Gastrocnemius medialis (tissue), 4 donors: ENCODE measurements around the gene PCED1B. TPM values are rescaled to one million over a fixed set of nuclear protein-coding genes. Genes with fewer than 3 reads are reported as not detected.

Experiments used
- ATAC-seq, 2 donors: fragments of 150-250 bp; one replicate each; pipeline ENCODE4 v1.9.1; 2016
- DNase-seq, 2 donors: peaks; one replicate each; pipeline ENCODE4 v3.0.0-alpha.2; 2019
- H3K27ac ChIP-seq, 4 donors: fragments of 200-600 bp; sonication (generic); 1 replicate in 1 of 4; 2 replicates in 3 of 4; pipeline ENCODE4 v1.5.1; 2016 to 2018; ENCODE audit warnings: mild to moderate bottlenecking in 2 of 4, moderate library complexity in 1 of 4
- H3K27me3 ChIP-seq, 3 donors: fragments of 200-600 bp; sonication (generic) in 2 of 3; 1 replicate in 1 of 3; 2 replicates in 2 of 3; pipeline versions ENCODE4 v1.5.1 to v1.6.0; 2016 to 2019; ENCODE audit warnings: mild to moderate bottlenecking in 1 of 3, moderate library complexity in 1 of 3
- H3K36me3 ChIP-seq, 2 donors: fragments of 200-600 bp; sonication (generic) in 1 of 2; one replicate each; pipeline ENCODE4 v1.5.1; 2017 to 2018
- H3K4me1 ChIP-seq, 2 donors: fragments of 200-600 bp; sonication (generic) in 1 of 2; one replicate each; pipeline ENCODE4 v1.5.1; 2016 to 2017; ENCODE audit warnings: mild to moderate bottlenecking in 2 of 2
- H3K4me3 ChIP-seq, 4 donors: fragments of 200-600 bp; sonication (generic) in 3 of 4; 1 replicate in 1 of 4; 2 replicates in 3 of 4; pipeline ENCODE4 v1.5.1; 2016 to 2019; ENCODE audit warnings: mild to moderate bottlenecking in 2 of 4
- H3K9me3 ChIP-seq, 3 donors: fragments of 200-600 bp; sonication (generic) in 2 of 3; 1 replicate in 1 of 3; 2 replicates in 2 of 3; pipeline ENCODE4 v1.5.1; 2016 to 2019
- CTCF ChIP-seq, 5 experiments: fragments of 450-650 bp in 3 of 5; fragments of 200-600 bp in 2 of 5; sonication (generic) in 2 of 5; IDR thresholded peaks in 4 of 5; conservative IDR thresholded peaks in 1 of 5; 1 replicate in 4 of 5; 2 replicates in 1 of 5; pipeline ENCODE4 v1.5.1; 2016 to 2019; ENCODE audit warnings: antibody characterized with exemption in 5 of 5, mild to moderate bottlenecking in 3 of 5, moderate library complexity in 3 of 5
- POLR2A ChIP-seq, 2 donors: fragments of 450-650 bp; IDR thresholded peaks; one replicate each; pipeline ENCODE4 v1.6.1; 2017; ENCODE audit warnings: antibody characterized with exemption in 2 of 2, mild to moderate bottlenecking in 2 of 2, moderate library complexity in 2 of 2
- in situ Hi-C, 4 donors: fragments of 200-750 bp; cut with MboI; loops; one replicate each; pipeline versions ENCODE4 v1.15.0 to v1.8.0; 2017; ENCODE audit warnings: low sequenced_read_pairs in 4 of 4
- intact Hi-C: fragments of 100-400 bp; cut with DNase I; formaldehyde crosslinking; loops from one replicate; pipeline ENCODE4 v1.15.1; 2023; ENCODE audit warnings: low total_unique reads
- total RNA-seq, 4 donors: library from RNA; depleted of rRNA; stranded (reverse); fragments of >200 nt; gene quantifications; one replicate each; pipeline versions ENCODE4 v1.1.0 to v1.2.3, GENCODE V29; 2016

PCED1B gene
- total RNA-seq, 4 donors from 2014 or later: 0.36 to 0.55 (median 0.47) TPM; not detected in 1

GRCh38 chr12:47268501-47269454, 189.4 kb downstream of the PCED1B start:
- H3K4me3 ChIP-seq: no peak overlapping the region
- in situ Hi-C loops: no loop called here
- ATAC-seq: no peak

DNA sequence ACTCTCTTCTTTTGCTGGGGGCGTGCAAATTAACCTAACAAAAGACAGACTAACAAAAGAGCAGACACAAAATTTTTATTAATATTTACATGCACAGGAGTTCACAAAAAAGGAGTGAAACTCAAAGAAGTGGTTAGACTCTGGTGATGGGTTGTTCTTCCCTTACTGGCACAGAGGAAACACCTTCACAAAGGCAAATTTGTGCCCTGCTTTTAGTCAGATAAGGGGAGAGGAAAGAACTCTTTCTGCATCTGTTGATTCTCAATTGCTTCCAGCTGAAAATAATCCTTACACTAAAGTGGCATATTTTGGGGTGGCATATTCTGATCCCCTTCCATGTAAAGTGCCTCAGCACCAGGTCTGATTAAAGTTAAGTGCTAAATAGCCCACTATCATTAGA, 190.5 kb downstream of the PCED1B start:
- no peak for TF ChIP-seq POLR2A (IDR thresholded peaks at IDR 0.05)
- no peak for TF ChIP-seq CTCF (IDR thresholded peaks at IDR 0.05 in 4 of 5, conservative IDR thresholded peaks at IDR 0.05 in 1 of 5)
- in situ Hi-C loops (no loop called here), intact Hi-C loops (no loop called here)
- no peak overlapping the region for H3K27ac ChIP-seq
- H3K27me3 ChIP-seq: no peaks in the 10 kb centered on the region
- H3K4me3 ChIP-seq: no peak overlapping the region
- no peaks in the 10 kb centered on the region for H3K9me3 ChIP-seq
- no peaks in the 10 kb centered on the region for H3K36me3 ChIP-seq
- DNase-seq: no peak
- ATAC-seq: no peak
- no peaks in the 10 kb centered on the region for H3K4me1 ChIP-seq

More at GRCh38 chr12:47268501-47269454, 189.4 kb downstream of the PCED1B start:
- no peak overlapping the region for H3K27ac ChIP-seq
- TF ChIP-seq POLR2A (IDR thresholded peaks at IDR 0.05): no peak
- no peak for TF ChIP-seq CTCF (IDR thresholded peaks at IDR 0.05 in 4 of 5, conservative IDR thresholded peaks at IDR 0.05 in 1 of 5)
- DNase-seq: no peak
- no peaks in the 10 kb centered on the region for H3K36me3 ChIP-seq
- no peaks in the 10 kb centered on the region for H3K9me3 ChIP-seq
- no peaks in the 10 kb centered on the region for H3K4me1 ChIP-seq
- intact Hi-C loops: no loop called here
- H3K27me3 ChIP-seq: no peaks in the 10 kb centered on the region

DNA sequence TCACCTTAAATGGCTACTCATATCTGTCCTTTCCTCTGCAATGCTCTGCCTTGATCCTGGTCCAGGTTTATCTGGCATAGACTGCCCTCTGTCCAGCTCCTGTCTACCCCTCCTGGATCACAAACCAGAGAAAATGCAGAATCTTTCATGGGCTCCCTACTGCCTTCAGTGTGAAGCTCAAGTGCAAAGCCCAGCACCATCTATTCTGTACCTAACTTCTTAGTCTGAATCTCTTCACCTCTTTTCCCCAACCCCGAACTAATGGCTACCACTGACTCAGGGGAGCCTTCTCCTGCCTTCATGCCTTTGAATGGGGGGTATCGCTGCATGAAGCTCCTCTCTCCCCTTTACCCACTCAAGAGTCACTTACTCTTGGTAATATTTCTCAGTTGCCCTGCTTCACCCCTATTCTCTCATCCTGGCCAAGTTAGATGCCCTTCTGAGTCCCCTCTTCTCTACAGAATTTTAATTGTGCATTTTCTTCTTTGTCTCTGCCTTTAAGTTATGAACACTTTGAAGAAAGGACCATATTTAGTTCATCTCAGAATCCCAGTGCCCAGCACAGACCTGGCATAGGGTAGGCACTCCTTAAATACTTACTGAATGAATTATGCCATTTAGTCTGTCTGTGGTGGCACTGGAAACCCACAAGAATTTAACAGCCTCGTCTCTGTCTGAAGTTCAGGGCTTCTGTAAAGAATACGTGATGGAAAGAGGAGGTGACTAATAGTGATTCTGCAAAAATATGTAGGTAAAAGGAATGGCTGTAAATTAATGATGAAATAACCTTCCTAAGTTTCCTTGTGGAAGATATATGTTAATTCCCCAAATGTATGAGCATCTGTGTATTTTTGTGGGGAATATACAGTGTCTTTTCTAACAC, 191.6 kb downstream of the PCED1B start:
- no peak for DNase-seq
- no peak for ATAC-seq
- Histone ChIP-seq H3K9me3 (no peaks in the 10 kb centered on the region), H3K27ac (no peak overlapping the region), H3K36me3 (no peaks in the 10 kb centered on the region), H3K4me3 (no peak overlapping the region), H3K27me3 (no peaks in the 10 kb centered on the region), H3K4me1 (no peaks in the 10 kb centered on the region)
- intact Hi-C loops (no loop called here), in situ Hi-C loops (no loop called here)
- TF ChIP-seq POLR2A (IDR thresholded peaks at IDR 0.05): no peak
- no peak for TF ChIP-seq CTCF (IDR thresholded peaks at IDR 0.05 in 4 of 5, conservative IDR thresholded peaks at IDR 0.05 in 1 of 5)

- H3K27me3 ChIP-seq: no peaks in the 10 kb centered on the region
- no peak for DNase-seq
- no peak for ATAC-seq
- no peaks in the 10 kb centered on the region for H3K36me3 ChIP-seq
- no peak for TF ChIP-seq POLR2A (IDR thresholded peaks at IDR 0.05)
- no peak for TF ChIP-seq CTCF (IDR thresholded peaks at IDR 0.05 in 4 of 5, conservative IDR thresholded peaks at IDR 0.05 in 1 of 5)
- H3K27ac ChIP-seq: no peak overlapping the region
- intact Hi-C loops: no loop called here
- H3K4me3 ChIP-seq: no peak overlapping the region
- in situ Hi-C loops: no loop called here
- no peaks in the 10 kb centered on the region for H3K4me1 ChIP-seq
- no peaks in the 10 kb centered on the region for H3K9me3 ChIP-seq
Measured at GRCh38 chr12:47271800-47272239, 192.4 kb downstream of the PCED1B start.
